22Rv1 (cell line): ENCODE results near the gene FAM78A.

ENCODE experiments used
- ZFX ChIP-seq: fragments of 450-650 bp; IDR thresholded peaks from 2 replicates; pipeline ENCODE4 v1.6.1; 2017; ENCODE audit warnings: antibody characterized with exemption, borderline replicate concordance
- TF ChIP-seq, protein P1 (sequence below): fragments of 450-650 bp; IDR thresholded peaks from 2 replicates; pipeline ENCODE4 v1.5.1; 2017; ENCODE audit warnings: mild to moderate bottlenecking

DNA sequence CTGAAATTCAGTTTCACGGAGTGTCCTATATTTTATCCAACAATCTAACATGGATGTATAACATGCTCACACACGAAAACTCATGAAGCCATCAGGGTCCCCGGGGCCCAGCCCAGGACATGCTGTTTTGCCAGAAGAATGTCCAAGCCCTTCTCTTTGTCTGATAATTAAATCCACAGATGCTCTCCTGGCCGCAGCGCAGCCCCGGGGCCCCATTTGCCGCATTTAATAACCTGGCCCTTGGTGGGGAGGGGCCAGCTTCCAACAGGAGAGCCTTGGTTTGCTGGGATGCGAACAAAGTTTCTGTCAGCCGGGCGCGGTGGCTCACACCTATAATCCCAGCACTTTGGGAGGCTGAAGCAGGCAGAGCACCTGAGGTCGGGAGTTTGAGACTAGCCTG is 43.2 kb upstream of the FAM78A start:
- TF ChIP-seq, protein P1, sequence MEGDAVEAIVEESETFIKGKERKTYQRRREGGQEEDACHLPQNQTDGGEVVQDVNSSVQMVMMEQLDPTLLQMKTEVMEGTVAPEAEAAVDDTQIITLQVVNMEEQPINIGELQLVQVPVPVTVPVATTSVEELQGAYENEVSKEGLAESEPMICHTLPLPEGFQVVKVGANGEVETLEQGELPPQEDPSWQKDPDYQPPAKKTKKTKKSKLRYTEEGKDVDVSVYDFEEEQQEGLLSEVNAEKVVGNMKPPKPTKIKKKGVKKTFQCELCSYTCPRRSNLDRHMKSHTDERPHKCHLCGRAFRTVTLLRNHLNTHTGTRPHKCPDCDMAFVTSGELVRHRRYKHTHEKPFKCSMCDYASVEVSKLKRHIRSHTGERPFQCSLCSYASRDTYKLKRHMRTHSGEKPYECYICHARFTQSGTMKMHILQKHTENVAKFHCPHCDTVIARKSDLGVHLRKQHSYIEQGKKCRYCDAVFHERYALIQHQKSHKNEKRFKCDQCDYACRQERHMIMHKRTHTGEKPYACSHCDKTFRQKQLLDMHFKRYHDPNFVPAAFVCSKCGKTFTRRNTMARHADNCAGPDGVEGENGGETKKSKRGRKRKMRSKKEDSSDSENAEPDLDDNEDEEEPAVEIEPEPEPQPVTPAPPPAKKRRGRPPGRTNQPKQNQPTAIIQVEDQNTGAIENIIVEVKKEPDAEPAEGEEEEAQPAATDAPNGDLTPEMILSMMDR, result no peak
- no peak for TF ChIP-seq ZFX
